Inflammatory macrophage treated with lipopolysaccharide for 4 hours (primary cell): ENCODE measurements around the gene ZNRF3.
"Not testable (repeated sequence)": the region's sequence is repeated elsewhere in the genome, so short reads cannot be mapped to it uniquely, and the experiment has no call there.

ENCODE experiments used
- DNase-seq: peaks from one replicate; pipeline ENCODE4 v3.0.0-alpha.2; 2020

ZNRF3 gene

GRCh38 chr22:29016067-29016938 is 132.9 kb downstream of the ZNRF3 start:
- DNase-seq, result no peak

DNA sequence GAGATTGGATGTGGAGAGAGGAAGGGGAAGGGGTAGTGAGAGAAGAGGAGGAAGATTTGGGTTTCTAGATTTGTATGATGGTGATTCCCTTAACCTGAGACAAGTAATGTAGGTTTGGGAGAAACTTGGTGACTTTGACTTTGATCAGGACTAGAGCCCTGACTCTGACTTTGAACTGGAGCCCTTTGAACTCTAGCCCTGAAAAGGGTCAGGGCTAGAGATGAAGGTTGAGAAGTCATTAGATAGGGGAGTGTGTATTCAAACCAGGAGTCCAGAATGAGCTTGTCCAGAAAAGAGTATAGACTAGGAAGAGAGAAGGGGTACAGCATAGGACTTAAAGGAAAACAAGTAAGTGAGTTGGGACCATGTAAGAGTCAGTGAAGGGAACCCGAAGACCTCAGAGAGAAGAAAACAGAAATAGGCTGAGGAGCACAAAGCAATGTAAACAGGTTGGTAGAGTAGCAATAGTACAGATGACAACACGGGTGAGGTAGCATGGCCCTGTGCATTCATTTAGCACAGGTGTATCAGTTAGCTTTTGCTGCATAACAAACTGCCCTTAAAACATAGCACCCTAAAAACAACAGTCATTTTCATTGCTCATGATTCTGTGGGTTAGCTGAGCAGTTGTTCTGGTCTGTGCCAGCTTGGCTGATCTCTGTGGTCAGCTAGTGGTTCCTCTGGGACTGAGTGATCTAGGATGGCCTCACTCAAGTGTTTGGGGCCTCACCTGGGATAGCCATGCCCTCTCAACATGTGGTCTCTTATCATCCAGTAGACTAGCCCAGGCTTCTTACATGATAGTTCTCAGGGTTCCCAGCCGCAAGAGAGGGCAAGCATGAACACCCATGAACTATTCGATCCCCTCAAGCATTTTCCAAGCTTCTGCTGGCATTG is 135.2 kb downstream of the ZNRF3 start:
- DNase-seq, result no peak

GRCh38 chr22:29022101-29022817 is 138.9 kb downstream of the ZNRF3 start:
- no peak for DNase-seq

DNA sequence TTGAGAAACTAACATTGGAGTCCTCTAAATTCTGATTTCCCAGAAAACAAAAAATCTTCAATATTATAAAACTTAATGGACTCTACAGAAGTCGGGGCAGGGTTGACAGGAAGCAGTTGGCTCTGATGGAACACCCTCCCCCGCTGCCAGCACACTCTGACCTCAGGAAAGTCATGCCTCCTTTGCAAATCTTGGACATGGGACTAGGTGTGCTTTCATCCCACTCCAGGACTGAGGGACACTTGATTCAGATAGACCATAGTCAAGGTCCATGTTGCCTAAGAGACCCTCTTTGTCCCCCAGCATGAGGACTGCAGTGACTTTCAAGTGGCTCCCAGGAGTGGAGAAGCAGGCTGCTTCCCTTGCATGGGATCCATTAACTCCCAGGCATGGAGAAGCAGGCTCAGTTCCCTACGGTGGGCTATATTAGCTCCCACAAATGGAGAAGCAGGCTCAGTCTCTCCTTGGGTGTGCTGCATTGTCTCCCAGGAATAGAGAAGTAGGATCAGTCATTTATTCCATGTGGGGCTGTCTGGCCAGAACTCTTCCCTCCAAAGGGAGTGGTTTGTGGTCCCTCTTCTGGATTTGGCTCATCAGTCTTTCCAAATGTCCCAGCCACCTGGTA is 139.9 kb downstream of the ZNRF3 start:
- no peak for DNase-seq

DNA sequence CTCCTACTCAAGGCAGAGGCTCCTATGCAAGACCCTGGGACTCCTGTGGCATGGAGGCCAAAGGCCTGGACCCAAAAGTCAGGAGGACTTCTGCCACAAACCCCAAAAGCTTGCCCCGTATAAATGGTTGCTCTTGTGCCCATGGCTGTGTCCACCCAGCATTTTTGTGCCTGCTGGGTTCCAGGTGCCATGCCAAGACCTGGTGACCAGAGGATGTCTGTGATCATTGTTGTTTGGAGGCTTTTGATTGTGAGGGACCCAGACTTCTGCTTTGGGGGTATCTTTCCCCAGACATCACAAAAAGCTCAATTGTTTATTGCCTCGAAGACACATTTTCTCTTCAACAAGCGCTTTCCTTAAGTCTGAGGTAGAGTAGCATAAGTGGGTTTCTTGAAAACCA is 143.2 kb downstream of the ZNRF3 start:
- no peak for DNase-seq

GRCh38 chr22:29028468-29028867 is 145.1 kb downstream of the ZNRF3 start:
- DNase-seq, result no peak

DNA sequence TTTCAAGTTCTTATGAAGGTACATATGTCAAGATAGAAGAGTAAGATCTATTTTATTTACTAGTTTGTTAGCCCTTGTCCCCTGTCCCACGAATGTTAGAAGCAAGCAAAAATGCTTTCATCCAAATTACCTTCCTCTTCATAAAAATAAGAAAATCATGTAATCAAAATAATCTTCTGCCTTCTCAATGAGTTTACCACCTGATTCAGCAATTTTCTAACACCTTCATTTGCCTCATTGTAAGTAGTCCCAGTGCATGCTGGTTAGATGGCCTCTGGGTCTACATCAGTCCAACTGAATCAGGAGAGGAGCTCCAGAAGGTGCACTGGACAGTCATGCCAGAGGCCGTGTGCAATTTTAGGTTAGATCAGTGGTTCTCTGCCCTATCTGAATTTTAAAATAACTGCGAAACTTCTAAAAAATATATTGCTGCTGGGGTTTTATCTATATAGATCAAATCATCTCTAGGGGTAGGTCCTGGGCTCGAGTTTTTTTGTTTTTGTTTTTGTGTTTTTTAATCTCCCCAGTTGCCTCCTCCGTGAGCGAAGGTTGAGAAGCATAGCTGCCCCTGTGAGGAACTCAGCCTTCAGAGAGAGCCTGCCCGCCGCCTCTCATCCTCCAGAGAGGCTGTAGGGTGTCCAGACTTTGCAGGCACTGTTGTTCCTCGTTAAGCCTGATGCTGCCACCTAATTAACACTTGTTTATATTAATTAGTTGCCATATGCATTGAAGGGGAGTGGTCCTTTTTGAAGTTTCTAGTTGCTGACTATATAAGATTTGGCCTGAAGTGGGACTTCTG is 146.0 kb downstream of the ZNRF3 start:
- DNase-seq, result no peak

DNA sequence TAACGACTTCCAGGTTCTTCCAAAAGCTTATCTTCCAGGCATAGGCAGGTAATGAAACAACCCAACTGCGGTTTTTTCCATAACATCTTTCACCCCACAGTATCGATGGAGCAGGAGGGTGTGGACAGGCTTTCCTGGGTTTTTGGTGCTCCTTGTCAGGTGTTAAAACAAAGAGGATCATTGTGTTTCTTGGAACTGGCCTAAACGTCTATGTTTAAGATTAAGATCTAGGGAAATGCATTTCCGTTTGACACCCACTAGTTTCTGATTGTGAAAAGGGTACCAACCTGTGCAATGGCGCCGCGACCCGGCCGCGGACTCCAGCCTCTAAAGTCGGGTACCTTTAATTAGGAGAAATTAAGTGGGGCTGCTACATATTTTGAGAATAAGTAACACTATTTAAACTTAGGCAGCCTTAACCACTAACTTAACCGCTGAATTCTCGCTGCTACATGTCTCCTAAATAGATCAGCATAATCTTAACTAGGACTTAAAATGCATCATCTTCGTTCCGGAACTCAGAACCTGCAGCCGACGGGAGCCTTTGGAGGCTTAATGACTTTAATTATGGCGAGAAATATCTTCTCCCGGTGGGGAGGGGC is 146.7 kb downstream of the ZNRF3 start:
- DNase-seq, result no peak

GRCh38 chr22:29030618-29031226 is 147.3 kb downstream of the ZNRF3 start:
- DNase-seq, result no peak

DNA sequence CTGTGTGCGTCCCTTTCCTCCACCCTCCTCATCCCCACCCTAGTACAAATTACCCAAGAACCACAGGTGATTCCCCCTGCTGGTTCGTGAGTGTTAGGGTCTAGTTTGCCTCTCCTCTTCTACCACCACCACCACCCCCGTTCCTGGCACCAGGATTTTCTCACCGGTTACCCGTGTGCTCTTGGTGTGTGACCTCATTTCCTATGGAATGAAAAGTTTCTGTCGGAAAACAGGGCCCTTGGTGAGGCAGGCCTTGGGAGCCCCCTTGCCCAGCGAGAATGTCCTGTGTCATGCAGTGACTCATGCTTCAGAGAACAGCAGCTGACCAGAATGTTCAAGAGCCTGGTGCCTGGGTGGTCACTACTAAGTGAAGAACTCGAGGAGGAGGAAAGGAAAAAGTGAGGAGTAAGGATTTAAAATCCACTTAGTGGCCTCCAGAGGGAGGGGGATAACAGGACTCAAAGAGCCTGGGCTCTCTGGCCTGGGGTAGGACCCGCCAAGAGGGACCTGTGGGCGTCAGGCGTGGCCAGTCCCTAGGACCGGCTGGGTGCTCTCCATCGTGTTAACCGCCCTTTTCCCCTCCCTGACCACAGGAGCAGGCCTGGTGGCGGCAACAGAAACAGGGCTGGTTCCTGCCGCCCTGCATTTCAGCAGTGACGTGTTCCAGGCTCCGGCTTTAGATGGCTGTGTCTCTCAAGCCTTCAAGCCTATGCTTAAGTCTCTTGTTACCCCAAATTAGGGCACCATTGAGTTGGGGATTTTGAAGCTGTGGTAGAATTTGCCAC is 148.0 kb downstream of the ZNRF3 start:
- DNase-seq, result peak; percentile 35

DNA sequence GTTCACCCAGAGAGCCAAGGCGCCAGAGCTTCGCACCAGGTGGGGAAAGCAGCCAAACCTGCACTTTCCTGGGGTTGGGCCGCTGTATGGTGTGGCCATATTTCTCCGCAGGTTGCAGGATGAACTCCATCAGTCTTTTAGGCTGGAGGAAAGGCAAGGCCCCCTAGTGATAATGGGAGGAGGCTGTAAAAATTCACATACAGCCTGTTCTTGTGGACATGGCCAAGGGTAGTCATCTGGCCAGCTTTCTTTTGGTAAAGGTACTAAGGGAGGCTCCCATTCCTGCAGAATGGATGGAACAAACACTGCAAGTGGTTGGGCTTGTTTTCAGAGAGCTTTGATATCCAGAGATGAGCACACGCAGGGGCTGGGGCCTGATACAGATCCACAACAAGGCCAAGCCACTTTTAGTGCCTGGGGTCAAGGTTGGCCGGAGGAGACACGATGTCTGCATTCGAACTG is 148.7 kb downstream of the ZNRF3 start:
- no peak for DNase-seq

GRCh38 chr22:29032584-29032983 is 149.2 kb downstream of the ZNRF3 start:
- DNase-seq, result no peak

GRCh38 chr22:29037340-29037932 is 154.1 kb downstream of the ZNRF3 start:
- DNase-seq, result no peak

DNA sequence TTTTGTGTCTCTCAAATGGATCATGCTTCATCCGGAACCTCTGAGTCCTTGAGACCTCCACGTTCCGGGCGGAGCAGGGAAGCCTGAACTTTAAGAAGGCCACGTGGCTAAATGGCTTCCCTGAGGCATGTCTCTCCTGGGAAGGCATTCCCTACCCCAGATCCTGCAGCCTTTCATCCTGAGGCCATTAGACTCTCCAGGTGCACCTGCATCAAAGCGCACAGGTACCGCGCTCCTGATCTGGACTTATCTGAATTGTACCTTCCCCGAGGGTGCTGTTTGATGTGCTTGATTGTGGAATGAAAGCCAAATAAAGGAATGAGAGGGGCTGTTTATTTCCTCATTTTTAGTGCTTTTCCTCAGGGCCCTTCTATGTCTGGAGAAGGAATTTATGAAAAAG is 155.8 kb downstream of the ZNRF3 start:
- no peak for DNase-seq

- not testable (repeated sequence) for DNase-seq
Observed at GRCh38 chr22:29039684-29040083, 156.3 kb downstream of the ZNRF3 start.

DNA sequence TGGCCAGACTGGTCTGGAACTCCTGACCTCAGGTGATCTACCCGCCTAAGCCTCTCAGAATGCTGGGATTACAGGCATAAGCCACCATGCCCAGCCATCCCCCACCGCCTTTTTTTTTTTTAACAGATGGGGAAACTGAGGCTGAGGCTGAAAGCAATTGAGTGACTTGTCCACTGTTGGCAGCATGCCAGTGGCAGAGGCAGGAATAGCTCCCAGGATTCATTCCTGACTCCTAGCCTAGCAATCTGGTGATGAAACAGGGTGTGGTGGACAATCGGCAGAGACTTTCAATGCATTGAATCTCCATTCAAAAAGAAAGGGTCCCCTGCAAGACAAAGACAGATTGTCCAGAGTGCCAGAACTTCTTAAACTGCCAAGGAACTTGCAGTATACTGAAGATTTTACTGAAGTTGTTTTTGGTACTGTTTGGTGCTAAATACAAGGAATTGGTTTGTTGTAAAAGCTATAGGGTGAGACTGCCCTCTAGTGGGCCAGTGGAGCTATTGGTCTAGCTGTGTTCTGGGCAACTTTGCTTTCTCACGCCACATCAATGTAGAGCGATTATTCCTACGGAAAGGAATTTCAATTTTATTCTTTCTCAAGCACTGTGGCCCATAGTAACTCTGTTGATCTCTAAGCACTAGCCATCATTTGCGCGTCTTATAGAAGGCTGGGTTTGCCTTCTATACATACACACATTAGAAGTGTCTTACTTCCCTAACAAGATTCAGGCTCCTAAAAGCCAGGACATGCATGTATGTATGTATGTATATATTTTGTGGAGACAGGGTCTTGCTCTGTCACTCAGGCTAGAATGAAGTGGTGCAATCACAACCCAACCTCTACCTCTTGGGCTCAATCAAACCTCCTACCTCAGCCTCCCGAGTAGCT is 157.3 kb downstream of the ZNRF3 start:
- peak; percentile 67 for DNase-seq

- no peak for DNase-seq
Observed at GRCh38 chr22:29041408-29041807, 158.0 kb downstream of the ZNRF3 start.

DNA sequence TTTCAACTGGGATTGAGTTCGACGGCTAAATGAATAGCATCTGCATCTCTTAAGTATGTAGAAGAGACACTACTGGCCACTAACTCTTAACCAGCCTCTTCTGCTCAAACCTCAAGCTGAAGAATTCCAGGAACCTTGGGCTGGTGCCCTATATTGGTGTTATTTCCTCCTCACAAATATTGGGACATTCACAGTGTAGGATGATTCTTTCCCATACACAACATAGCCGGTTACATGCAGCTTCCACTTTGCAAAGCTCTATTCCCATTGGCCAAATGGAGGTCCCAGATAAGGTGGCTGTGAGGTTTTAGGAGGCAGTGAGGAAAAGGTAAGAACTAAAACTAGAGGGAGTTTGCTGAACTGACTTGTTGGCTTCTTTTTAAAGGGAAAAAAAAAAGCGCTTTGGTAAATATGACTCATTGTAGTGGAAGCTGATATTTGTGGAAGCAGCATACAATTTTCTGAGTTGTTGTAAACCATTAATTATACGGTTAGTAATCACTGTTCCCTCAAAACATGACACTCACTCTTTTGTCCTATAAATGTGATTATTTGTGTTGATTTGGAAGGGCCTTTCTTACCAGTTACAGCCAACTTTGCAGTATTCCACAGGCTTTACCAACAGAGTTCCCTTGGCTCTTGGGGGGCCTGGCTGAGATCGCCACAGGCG is 160.7 kb downstream of the ZNRF3 start:
- no peak for DNase-seq
